H1 (cell line): ENCODE results near the gene ENOX2. TPM values are rescaled to one million over a fixed set of nuclear protein-coding genes. Genes with fewer than 3 reads are reported as not detected.

Experiments used
- ATF3 ChIP-seq: IDR thresholded peaks from 2 replicates; pipeline ENCODE4 v1.6.1; 2011; ENCODE audit warnings: low read depth, mild to moderate bottlenecking, low read length; ENCODE audit not compliant: insufficient read depth
- BCL11A ChIP-seq, 2 experiments: IDR thresholded peaks; one replicate each; pipeline ENCODE4 v1.6.1; 2011; ENCODE audit warnings: low read depth in 2 of 2, low read length in 2 of 2, mild to moderate bottlenecking in 2 of 2
- CTCF ChIP-seq, 3 experiments: IDR thresholded peaks; 1 replicate in 2 of 3; 2 replicates in 1 of 3; pipeline versions ENCODE4 v1.5.1 to v1.6.1; 2011; ENCODE audit warnings: low read length in 3 of 3, mild to moderate bottlenecking in 3 of 3, inconsistent platforms in 2 of 3, low read depth in 1 of 3, moderate library complexity in 1 of 3; ENCODE audit not compliant: insufficient read depth in 1 of 3; ENCODE audit errors: control extremely low read depth in 1 of 3
- GTF2F1 ChIP-seq: IDR thresholded peaks from 2 replicates; pipeline ENCODE4 v1.6.1; 2012; ENCODE audit warnings: low read depth, low read length, improper control_type of control experiment, borderline replicate concordance
- POLR2AphosphoS5 ChIP-seq: IDR thresholded peaks from 2 replicates; pipeline ENCODE4 v1.6.1; 2011; ENCODE audit warnings: low read depth, low read length
- POU5F1 ChIP-seq: IDR thresholded peaks from 2 replicates; pipeline ENCODE4 v1.6.1; 2011; ENCODE audit warnings: low read depth, mild to moderate bottlenecking, low read length, moderate library complexity
- RNF2 ChIP-seq: fragments of 200-900, 300-1000 bp; sonication (generic); IDR thresholded peaks from 2 replicates; pipeline ENCODE4 v1.7.1; 2016; ENCODE audit warnings: borderline replicate concordance, low read depth, mild to moderate bottlenecking, antibody characterized with exemption, low read length; ENCODE audit not compliant: poor library complexity, severe bottlenecking; ENCODE audit errors: missing control alignments
- ZNF274 ChIP-seq: IDR thresholded peaks from 2 replicates; pipeline ENCODE4 v1.7.0; 2012; ENCODE audit warnings: low read length, borderline replicate concordance; ENCODE audit errors: extremely low read depth
- polyA plus RNA-seq, 7 experiments: library from polyadenylated mRNA; depleted of rRNA in 3 of 7; stranded (reverse) in 5 of 7; unstranded in 2 of 7; fragments of >200 nt in 5 of 7; fragments of 200-250 nt in 2 of 7; gene quantifications; 1 replicate in 5 of 7; 2 replicates in 1 of 7; 4 replicates in 1 of 7; pipeline versions ENCODE4 v1.2.1 to v1.2.3, GENCODE V29; 2011 to 2013; ENCODE audit warnings: missing spikeins in 2 of 7, mixed read lengths in 2 of 7
- total RNA-seq: library from RNA; stranded (reverse); fragmentation: NEBNext Ultra II Directional; extraction: Animal tissue kit (Norgen Biotek cat#: 25700); gene quantifications from 2 replicates; pipeline ENCODE4 v1.2.1, GENCODE V29; 2021
- TF ChIP-seq, protein P1 (sequence below): IDR thresholded peaks from 2 replicates; pipeline ENCODE4 v1.6.1; 2012; ENCODE audit warnings: inconsistent platforms

ENOX2 gene
- total and polyA plus RNA-seq, 2 of the 8 experiments (the other 6 are each of a cell fraction or from before 2014, with no cell fraction given), result 4.5 to 12.3 TPM

- TF ChIP-seq CTCF (IDR thresholded peaks at IDR 0.05; ENCODE audit: control extremely low read depth in 1 of 3, insufficient read depth in 1 of 3, low read depth in 1 of 3, low read length in 3 of 3) (no peak), RNF2 (no peak), POU5F1 (no peak), ZNF274 (no peak), ATF3 (no peak), GTF2F1 (no peak), BCL11A (IDR thresholded peaks at IDR 0.05; ENCODE audit: low read depth in 2 of 2, low read length in 2 of 2) (no peak), POLR2AphosphoS5 (no peak)
- TF ChIP-seq, protein P1, sequence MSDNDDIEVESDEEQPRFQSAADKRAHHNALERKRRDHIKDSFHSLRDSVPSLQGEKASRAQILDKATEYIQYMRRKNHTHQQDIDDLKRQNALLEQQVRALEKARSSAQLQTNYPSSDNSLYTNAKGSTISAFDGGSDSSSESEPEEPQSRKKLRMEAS, result no peak
These were observed 274.5 kb downstream of the ENOX2 start (continued) for GRCh38 chrX:130628516-130628915.
